GM10248 (cell line): Measurements from ENCODE around the gene ST3GAL6.

Source experiments
- CTCF ChIA-PET: fragments of 300-600 bp; sonication (Branson Sonifier 250); formaldehyde crosslinking; extraction: SDS; loops from one replicate; lab custom pipeline; 2021; ENCODE audit warnings: antibody characterized with exemption; lab: Yijun Ruan, JAX
- POLR2A ChIA-PET: fragments of 350-650 bp; sonication (Branson Sonifier 250); formaldehyde crosslinking; extraction: SDS; loops from one replicate; lab custom pipeline; 2020; ENCODE audit warnings: antibody characterized with exemption; lab: Yijun Ruan, JAX
- DNase-seq: peaks from one replicate; pipeline ENCODE4 v3.0.0; 2012; ENCODE audit errors: extremely low spot score
- TF ChIP-seq, protein P1 (sequence below): IDR thresholded peaks from 2 replicates; pipeline ENCODE4 v1.5.1; 2012; ENCODE audit warnings: mild to moderate bottlenecking, low read depth; ENCODE audit errors: extremely low read depth, missing control alignments, control extremely low read depth

The ST3GAL6 gene

DNA sequence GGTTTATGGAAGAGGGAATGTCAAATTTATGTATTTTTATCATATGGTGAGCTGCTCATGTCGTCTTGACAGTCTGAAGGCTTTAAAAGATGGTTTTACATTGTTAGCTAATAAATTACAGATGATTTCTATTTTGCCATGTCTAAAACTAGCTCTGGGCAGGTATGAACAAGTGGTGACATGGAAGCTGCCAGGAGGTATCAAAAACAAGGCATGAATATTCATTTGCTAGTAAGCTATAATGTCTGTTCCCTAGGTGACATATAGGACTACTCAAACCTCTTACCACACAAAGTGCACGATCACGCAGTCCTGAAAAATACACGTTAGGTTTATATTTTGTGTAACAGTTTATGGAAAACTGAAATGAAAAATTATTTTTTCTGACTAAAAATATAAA lies 34.8 kb downstream of the ST3GAL6 start:
- TF ChIP-seq, protein P1, sequence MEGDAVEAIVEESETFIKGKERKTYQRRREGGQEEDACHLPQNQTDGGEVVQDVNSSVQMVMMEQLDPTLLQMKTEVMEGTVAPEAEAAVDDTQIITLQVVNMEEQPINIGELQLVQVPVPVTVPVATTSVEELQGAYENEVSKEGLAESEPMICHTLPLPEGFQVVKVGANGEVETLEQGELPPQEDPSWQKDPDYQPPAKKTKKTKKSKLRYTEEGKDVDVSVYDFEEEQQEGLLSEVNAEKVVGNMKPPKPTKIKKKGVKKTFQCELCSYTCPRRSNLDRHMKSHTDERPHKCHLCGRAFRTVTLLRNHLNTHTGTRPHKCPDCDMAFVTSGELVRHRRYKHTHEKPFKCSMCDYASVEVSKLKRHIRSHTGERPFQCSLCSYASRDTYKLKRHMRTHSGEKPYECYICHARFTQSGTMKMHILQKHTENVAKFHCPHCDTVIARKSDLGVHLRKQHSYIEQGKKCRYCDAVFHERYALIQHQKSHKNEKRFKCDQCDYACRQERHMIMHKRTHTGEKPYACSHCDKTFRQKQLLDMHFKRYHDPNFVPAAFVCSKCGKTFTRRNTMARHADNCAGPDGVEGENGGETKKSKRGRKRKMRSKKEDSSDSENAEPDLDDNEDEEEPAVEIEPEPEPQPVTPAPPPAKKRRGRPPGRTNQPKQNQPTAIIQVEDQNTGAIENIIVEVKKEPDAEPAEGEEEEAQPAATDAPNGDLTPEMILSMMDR, result no peak
- no peak for DNase-seq
- ChIA-PET CTCF (interaction anchor here (1.0 to 1.8 kb wide), 8 partner anchors 8 to 776 kb away, joined by 3 to 9 read pairs (median 3); no protein-coding TSS in a partner anchor), POLR2A (no interaction called here)

DNA sequence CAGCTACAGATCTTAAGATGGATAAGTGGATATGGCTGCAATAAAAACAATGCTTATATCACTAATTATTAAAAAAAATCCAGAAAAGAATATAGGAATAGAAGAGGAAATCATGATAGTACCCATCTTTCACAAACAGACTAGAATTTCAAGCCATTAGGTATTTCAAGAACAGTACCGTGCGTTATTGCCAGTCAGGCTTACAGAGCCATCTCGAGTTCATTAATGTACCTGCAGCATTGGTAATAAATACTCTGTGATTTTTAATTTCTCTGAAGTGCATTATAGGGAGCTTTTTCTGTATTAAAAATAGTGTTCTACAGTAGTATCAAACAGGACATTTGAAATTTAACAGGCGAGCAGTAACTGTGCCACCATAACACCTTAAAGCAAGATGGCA lies 35.7 kb downstream of the ST3GAL6 start:
- CTCF ChIA-PET, result interaction anchor here (0.7 to 1.8 kb wide), 10 partner anchors 10 to 777 kb away, joined by 3 to 9 read pairs (median 3); no protein-coding TSS in a partner anchor

DNA sequence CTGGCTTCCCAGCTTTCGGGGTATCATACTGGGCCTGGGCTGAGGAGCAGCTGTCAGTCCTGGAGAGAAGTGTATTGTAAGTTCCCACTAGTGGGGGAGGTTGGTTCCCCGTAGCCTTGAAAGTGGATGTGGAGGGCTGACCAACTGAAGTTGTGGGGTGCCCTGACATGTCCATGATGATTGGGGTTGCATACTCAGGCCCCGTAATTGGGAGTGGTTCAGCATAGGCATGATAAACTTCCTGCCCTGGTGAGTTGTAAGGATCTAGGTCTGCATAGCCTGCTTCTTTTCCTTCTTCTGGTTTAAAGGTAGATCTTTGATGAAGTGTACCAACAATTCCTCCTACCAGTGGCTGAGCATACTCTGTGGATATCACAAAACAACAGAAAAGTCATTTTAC lies 36.3 kb downstream of the ST3GAL6 start:
- ChIA-PET CTCF (interaction anchor here (1.0 to 1.2 kb wide), 4 partner anchors 16 to 214 kb away, joined by 3 read pairs; no protein-coding TSS in a partner anchor), POLR2A (no interaction called here)
- DNase-seq, result no peak
- TF ChIP-seq, protein P1, result no peak

More for the DNA sequence above, 35.7 kb downstream of the ST3GAL6 start:
- POLR2A ChIA-PET, result no interaction called here
- no peak for DNase-seq
- TF ChIP-seq, protein P1, result no peak

DNA sequence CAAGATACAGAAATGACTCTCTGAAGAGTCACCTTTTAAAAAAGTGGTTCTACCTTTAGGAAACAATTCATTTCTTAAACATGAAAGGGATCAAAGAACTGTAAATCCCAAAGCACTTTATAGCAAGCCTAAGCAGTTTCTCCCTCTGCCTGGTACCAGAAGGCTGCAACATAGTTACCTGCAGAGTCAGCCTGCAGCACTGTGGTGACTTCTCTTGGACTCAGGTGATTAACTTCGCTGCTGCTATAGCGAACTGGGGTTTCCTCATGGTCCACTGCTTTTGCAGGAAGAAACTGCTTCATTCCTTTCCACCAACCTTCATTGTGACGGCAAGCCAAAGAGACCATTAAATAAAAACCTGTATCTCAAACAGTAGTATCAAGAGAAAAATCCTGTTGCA lies 37.3 kb downstream of the ST3GAL6 start:
- CTCF ChIA-PET, result interaction anchor here (1.3 kb wide), 2 partner anchors 12 to 15 kb away, joined by 3 to 6 read pairs; no protein-coding TSS in a partner anchor
- no peak for DNase-seq
- POLR2A ChIA-PET, result no interaction called here
- TF ChIP-seq, protein P1, result no peak

DNA sequence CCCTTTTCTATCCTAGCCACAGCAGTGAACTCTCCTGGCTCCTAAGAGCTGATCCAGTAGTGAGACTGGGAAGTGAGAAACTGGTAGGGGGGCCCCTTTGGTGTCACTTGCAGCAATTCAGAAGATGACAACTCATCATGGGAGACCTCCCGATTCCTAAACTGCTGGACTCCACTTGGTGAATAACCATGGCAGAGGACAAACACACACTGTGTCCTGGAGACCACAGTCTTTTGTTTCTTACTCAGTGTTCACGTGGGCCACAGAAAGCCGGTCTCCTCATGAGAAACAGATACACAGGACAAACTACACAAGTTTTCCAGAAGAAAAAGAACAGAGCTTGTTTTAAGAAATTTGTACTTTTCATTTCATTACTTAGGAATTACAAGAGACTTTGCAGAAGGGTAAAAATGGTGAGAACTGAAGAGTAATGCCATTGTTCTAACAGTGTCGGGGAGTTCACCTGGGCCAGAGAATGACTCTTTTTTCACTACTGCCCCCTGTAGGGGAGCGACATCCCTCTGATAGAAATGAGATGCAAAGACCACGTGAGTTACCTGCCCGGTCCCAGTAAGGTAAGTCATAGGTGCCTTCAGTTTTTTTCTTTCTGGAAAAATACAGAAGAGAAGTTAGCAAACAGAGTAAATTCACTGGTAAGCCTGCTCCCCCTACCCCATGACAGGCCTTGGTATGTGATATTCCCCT lies 38.1 kb downstream of the ST3GAL6 start:
- CTCF ChIA-PET, result interaction anchor here (0.8 to 1.3 kb wide), 3 partner anchors 12 to 208 kb away, joined by 3 to 6 read pairs (median 3); partner anchors contain the start of gene CPOX

DNA sequence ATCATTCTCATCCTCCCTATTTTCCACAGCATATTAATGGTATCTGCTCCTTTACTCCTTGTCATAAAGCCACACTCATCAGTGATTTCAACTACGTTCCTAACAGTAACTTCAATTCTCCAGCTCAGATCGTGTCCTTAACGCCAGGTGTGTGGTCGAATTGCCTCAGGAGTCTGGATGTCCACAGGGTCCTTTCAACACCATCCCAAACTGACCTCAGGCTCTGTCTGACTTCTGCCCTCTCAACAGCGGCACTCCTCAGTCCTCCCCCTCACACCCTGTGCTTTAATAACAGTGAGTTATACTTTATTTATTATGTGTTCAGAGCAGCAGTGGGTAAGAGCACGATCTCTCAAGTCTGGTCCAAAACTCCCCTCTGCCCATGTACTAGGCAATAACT lies 42.4 kb downstream of the ST3GAL6 start:
- TF ChIP-seq, protein P1, result no peak
- ChIA-PET CTCF (interaction anchor here (0.7 to 2.0 kb wide), 5 partner anchors 8 to 368 kb away, joined by 3 to 11 read pairs (median 3); no protein-coding TSS in a partner anchor), POLR2A (no interaction called here)
- DNase-seq, result no peak

More for the DNA sequence above, 38.1 kb downstream of the ST3GAL6 start:
- no peak for DNase-seq
- POLR2A ChIA-PET, result no interaction called here
- TF ChIP-seq, protein P1, result no peak
